AG09319 (cell line): Measurements from ENCODE around the gene METTL24.

Source experiments
- DNase-seq: peaks from one replicate; pipeline ENCODE4 v3.0.0-alpha.2; 2010; ENCODE audit warnings: low read depth; ENCODE audit errors: extremely low read depth
- TF ChIP-seq, protein P1 (sequence below): IDR thresholded peaks from 2 replicates; pipeline ENCODE4 v1.5.1; 2011; ENCODE audit warnings: low read depth, mild to moderate bottlenecking, inconsistent platforms, low read length, moderate library complexity

Gene METTL24

GRCh38 chr6:110323258-110323657 lies 34.9 kb downstream of the METTL24 start:
- TF ChIP-seq, protein P1, sequence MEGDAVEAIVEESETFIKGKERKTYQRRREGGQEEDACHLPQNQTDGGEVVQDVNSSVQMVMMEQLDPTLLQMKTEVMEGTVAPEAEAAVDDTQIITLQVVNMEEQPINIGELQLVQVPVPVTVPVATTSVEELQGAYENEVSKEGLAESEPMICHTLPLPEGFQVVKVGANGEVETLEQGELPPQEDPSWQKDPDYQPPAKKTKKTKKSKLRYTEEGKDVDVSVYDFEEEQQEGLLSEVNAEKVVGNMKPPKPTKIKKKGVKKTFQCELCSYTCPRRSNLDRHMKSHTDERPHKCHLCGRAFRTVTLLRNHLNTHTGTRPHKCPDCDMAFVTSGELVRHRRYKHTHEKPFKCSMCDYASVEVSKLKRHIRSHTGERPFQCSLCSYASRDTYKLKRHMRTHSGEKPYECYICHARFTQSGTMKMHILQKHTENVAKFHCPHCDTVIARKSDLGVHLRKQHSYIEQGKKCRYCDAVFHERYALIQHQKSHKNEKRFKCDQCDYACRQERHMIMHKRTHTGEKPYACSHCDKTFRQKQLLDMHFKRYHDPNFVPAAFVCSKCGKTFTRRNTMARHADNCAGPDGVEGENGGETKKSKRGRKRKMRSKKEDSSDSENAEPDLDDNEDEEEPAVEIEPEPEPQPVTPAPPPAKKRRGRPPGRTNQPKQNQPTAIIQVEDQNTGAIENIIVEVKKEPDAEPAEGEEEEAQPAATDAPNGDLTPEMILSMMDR, result no peak
- no peak for DNase-seq

GRCh38 chr6:110322874-110323242 lies 35.3 kb downstream of the METTL24 start:
- DNase-seq, result no peak
- TF ChIP-seq, protein P1, result no peak

DNA sequence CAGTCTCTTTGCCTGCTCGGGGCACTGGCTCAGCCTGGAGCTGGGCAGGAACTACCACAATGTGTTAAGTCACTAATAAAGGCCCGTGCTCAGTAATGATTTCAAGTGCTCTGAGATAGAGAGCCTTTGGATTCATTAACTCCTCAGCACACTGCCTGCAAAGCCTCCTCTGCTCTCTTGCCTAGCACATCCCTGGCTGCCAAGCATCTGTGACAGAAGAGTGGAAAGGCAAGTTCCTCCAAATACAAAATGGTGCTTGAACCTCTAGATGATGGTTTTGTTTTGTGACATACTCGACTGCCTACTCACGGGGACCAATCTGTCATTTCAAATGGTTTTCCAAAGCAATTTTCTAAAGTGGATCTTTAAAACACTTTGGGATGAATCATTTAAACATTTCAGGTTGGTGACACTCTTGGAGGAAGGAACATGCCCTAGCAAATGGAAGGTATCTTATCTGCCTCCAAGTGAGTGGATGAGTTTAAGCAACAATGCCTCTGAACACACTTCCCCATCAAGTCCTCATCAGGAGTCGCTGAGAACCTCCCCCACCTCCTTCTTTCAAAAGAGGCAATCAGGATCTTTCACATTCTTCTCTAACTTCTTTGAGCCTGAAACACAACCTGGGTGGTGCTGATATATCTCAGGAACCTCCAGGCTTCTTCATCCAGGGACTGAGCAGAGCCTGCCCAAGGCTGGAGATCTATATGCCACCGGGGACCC lies 35.8 kb downstream of the METTL24 start:
- TF ChIP-seq, protein P1, result no peak
- DNase-seq, result no peak

DNA sequence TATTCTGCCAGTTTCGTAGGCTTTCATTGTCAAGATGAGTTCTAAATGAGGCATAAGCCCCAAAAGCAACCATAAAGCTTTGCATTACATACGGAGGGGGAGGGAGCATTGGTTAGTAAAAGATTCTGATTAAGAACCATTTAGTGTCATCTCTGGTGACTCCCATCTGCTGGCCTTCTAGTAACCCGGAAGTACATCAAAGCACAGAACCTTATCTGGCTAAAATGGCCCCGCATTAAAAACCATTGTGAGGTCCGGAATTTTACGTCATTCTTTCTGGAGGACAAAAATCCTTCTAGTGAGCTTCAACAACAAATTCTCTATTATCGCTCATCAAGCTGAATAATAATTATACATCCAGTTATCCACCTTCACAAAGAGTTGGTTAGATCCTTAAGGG lies 37.8 kb downstream of the METTL24 start:
- TF ChIP-seq, protein P1, result no peak
- DNase-seq, result no peak

DNA sequence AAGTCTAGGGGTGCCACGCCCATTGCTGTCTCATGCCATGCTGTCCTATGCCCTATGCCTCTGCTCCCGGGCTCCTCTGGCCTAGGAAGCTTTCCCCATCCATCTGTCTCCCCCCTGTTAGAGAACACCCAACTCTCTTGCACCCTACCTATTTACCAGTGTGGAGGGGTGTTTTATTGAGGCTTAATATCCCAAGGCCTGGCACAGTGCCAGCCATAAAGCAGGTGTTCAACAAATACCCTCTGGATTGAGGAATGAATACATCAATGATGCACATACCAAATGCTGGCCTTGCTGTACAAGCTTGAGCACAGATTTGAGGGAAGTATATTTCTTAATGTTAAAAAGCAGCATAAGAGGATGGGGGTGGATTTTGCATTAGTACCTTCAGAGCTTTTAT lies 38.3 kb downstream of the METTL24 start:
- TF ChIP-seq, protein P1, result no peak
- no peak for DNase-seq

- TF ChIP-seq, protein P1, result no peak
- no peak for DNase-seq
Measured at GRCh38 chr6:110319381-110319780, 38.8 kb downstream of the METTL24 start.

GRCh38 chr6:110318971-110319370 lies 39.2 kb downstream of the METTL24 start:
- TF ChIP-seq, protein P1, result no peak
- no peak for DNase-seq
